H1 (cell line): Measurements from ENCODE around the gene CBR3.

ENCODE experiments used
- ATF3 ChIP-seq: IDR thresholded peaks from 2 replicates; pipeline ENCODE4 v1.6.1; 2011; ENCODE audit warnings: low read depth, mild to moderate bottlenecking, low read length; ENCODE audit not compliant: insufficient read depth
- CBX5 ChIP-seq: fragments of 300-800, 300-1000 bp; sonication (generic); IDR thresholded peaks from 2 replicates; pipeline ENCODE4 v1.7.1; 2016; ENCODE audit warnings: antibody characterized with exemption, low read length, low read depth
- CTCF ChIP-seq, 3 experiments: IDR thresholded peaks; 1 replicate in 2 of 3; 2 replicates in 1 of 3; pipeline versions ENCODE4 v1.5.1 to v1.6.1; 2011; ENCODE audit warnings: low read length in 3 of 3, mild to moderate bottlenecking in 3 of 3, inconsistent platforms in 2 of 3, low read depth in 1 of 3, moderate library complexity in 1 of 3; ENCODE audit not compliant: insufficient read depth in 1 of 3; ENCODE audit errors: control extremely low read depth in 1 of 3
- EZH2 ChIP-seq: fragments of 200-600 bp; sonication (generic); IDR thresholded peaks from 2 replicates; pipeline ENCODE4 v1.7.1; 2012; ENCODE audit warnings: low read depth, mild to moderate bottlenecking, moderate library complexity, low read length, inconsistent platforms; ENCODE audit not compliant: severe bottlenecking
- GABPA ChIP-seq: IDR thresholded peaks from 2 replicates; pipeline ENCODE4 v1.6.1; 2011; ENCODE audit warnings: mild to moderate bottlenecking, low read length, moderate library complexity, borderline replicate concordance; ENCODE audit not compliant: insufficient read depth
- MAX ChIP-seq: IDR thresholded peaks from 2 replicates; pipeline ENCODE4 v1.6.1; 2012; ENCODE audit warnings: inconsistent platforms
- RNF2 ChIP-seq: fragments of 200-900, 300-1000 bp; sonication (generic); IDR thresholded peaks from 2 replicates; pipeline ENCODE4 v1.7.1; 2016; ENCODE audit warnings: borderline replicate concordance, low read depth, mild to moderate bottlenecking, antibody characterized with exemption, low read length; ENCODE audit not compliant: poor library complexity, severe bottlenecking; ENCODE audit errors: missing control alignments

- TF ChIP-seq CTCF (IDR thresholded peaks at IDR 0.05; ENCODE audit: control extremely low read depth in 1 of 3, insufficient read depth in 1 of 3, low read depth in 1 of 3, low read length in 3 of 3) (no peak), GABPA (no peak), ATF3 (no peak), MAX (no peak), EZH2 (no peak), RNF2 (no peak), CBX5 (no peak)
Measured at GRCh38 chr21:36195613-36196012, 60.7 kb downstream of the CBR3 start.
